Measurements from ENCODE around the gene ADGRE1.

ADGRE1 gene

DNA sequence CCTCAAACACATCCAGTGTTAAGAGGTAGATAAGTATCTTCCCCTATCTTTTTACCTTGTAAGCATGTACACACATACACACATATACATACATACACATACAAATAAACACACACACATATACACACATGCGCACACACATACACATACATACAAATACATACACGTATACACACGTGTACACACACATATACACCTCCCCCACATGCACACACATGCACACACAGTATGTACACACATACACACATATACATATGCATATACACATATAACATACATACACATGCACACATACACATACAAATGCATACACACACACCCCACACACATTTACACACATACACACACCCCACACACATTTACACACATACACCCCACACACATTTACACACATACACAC lies 24.1 kb downstream of the ADGRE1 start:
- TF ChIP-seq ZC3H10 (CRISPR knock-in tag; IDR thresholded peaks at IDR 0.05) (no peak), RARB (CRISPR knock-in tag; IDR thresholded peaks at IDR 0.05) (no peak), ZFP3 (CRISPR knock-in tag; IDR thresholded peaks at IDR 0.05) (no peak), ZFP30 (CRISPR knock-in tag; IDR thresholded peaks at IDR 0.05) (no peak), ISL1 (CRISPR knock-in tag; IDR thresholded peaks at IDR 0.05) (no peak), OSR1 (CRISPR knock-in tag; IDR thresholded peaks at IDR 0.05) (no peak), ZNF8 (CRISPR knock-in tag; IDR thresholded peaks at IDR 0.05) (no peak)
- TF ChIP-seq, protein P1, sequence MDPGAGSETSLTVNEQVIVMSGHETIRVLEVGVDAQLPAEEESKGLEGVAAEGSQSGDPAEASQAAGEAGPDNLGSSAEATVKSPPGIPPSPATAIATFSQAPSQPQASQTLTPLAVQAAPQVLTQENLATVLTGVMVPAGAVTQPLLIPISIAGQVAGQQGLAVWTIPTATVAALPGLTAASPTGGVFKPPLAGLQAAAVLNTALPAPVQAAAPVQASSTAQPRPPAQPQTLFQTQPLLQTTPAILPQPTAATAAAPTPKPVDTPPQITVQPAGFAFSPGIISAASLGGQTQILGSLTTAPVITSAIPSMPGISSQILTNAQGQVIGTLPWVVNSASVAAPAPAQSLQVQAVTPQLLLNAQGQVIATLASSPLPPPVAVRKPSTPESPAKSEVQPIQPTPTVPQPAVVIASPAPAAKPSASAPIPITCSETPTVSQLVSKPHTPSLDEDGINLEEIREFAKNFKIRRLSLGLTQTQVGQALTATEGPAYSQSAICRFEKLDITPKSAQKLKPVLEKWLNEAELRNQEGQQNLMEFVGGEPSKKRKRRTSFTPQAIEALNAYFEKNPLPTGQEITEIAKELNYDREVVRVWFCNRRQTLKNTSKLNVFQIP (CRISPR knock-in tag; IDR thresholded peaks at IDR 0.05; ENCODE audit: borderline replicate concordance, low read depth), result no peak
- ATAC-seq, result no peak

DNA sequence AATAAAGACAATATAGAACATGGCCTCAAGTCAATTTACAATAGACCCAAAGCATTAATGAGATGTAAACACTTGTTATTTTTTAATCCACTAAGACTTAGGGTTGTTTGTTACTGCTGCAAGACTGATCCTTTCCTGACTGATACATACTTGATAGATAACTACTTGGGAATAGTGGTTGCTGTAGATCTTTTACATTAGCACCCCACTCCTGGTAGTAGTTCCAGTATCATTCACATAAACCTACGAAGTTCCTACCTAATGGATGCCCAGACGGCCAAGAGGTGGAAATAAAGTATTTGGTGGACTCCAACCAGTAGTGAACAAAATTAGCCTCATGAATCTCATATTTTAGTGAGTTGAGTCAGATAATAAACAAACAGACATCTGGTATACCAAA lies 26.9 kb downstream of the ADGRE1 start:
- TF ChIP-seq CSDC2 (CRISPR knock-in tag; IDR thresholded peaks at IDR 0.05), result no peak
- TF ChIP-seq, protein P2, sequence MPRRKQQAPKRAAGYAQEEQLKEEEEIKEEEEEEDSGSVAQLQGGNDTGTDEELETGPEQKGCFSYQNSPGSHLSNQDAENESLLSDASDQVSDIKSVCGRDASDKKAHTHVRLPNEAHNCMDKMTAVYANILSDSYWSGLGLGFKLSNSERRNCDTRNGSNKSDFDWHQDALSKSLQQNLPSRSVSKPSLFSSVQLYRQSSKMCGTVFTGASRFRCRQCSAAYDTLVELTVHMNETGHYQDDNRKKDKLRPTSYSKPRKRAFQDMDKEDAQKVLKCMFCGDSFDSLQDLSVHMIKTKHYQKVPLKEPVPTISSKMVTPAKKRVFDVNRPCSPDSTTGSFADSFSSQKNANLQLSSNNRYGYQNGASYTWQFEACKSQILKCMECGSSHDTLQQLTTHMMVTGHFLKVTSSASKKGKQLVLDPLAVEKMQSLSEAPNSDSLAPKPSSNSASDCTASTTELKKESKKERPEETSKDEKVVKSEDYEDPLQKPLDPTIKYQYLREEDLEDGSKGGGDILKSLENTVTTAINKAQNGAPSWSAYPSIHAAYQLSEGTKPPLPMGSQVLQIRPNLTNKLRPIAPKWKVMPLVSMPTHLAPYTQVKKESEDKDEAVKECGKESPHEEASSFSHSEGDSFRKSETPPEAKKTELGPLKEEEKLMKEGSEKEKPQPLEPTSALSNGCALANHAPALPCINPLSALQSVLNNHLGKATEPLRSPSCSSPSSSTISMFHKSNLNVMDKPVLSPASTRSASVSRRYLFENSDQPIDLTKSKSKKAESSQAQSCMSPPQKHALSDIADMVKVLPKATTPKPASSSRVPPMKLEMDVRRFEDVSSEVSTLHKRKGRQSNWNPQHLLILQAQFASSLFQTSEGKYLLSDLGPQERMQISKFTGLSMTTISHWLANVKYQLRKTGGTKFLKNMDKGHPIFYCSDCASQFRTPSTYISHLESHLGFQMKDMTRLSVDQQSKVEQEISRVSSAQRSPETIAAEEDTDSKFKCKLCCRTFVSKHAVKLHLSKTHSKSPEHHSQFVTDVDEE (CRISPR knock-in tag; IDR thresholded peaks at IDR 0.05), result no peak
- TF ChIP-seq, protein P3, sequence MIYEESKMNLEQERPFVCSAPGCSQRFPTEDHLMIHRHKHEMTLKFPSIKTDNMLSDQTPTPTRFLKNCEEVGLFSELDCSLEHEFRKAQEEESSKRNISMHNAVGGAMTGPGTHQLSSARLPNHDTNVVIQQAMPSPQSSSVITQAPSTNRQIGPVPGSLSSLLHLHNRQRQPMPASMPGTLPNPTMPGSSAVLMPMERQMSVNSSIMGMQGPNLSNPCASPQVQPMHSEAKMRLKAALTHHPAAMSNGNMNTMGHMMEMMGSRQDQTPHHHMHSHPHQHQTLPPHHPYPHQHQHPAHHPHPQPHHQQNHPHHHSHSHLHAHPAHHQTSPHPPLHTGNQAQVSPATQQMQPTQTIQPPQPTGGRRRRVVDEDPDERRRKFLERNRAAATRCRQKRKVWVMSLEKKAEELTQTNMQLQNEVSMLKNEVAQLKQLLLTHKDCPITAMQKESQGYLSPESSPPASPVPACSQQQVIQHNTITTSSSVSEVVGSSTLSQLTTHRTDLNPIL (CRISPR knock-in tag; IDR thresholded peaks at IDR 0.05; ENCODE audit: low read depth), result no peak
- TF ChIP-seq, protein P4, sequence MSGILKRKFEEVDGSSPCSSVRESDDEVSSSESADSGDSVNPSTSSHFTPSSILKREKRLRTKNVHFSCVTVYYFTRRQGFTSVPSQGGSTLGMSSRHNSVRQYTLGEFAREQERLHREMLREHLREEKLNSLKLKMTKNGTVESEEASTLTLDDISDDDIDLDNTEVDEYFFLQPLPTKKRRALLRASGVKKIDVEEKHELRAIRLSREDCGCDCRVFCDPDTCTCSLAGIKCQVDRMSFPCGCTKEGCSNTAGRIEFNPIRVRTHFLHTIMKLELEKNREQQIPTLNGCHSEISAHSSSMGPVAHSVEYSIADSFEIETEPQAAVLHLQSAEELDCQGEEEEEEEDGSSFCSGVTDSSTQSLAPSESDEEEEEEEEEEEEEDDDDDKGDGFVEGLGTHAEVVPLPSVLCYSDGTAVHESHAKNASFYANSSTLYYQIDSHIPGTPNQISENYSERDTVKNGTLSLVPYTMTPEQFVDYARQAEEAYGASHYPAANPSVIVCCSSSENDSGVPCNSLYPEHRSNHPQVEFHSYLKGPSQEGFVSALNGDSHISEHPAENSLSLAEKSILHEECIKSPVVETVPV (CRISPR knock-in tag; IDR thresholded peaks at IDR 0.05), result no peak
- TF ChIP-seq BACH2 (CRISPR knock-in tag; IDR thresholded peaks at IDR 0.05; ENCODE audit: borderline replicate concordance), result no peak
- no peak for TF ChIP-seq ESRRG (CRISPR knock-in tag; IDR thresholded peaks at IDR 0.05)
- TF ChIP-seq ZNF8 (CRISPR knock-in tag; IDR thresholded peaks at IDR 0.05), result no peak
- no peak for TF ChIP-seq TCF4 (CRISPR knock-in tag; IDR thresholded peaks at IDR 0.05; ENCODE audit: borderline replicate concordance)
- no peak for TF ChIP-seq SNAI2 (CRISPR knock-in tag; IDR thresholded peaks at IDR 0.05)
- TF ChIP-seq ZNF70 (CRISPR knock-in tag; IDR thresholded peaks at IDR 0.05), result no peak
- ATAC-seq, result no peak

DNA sequence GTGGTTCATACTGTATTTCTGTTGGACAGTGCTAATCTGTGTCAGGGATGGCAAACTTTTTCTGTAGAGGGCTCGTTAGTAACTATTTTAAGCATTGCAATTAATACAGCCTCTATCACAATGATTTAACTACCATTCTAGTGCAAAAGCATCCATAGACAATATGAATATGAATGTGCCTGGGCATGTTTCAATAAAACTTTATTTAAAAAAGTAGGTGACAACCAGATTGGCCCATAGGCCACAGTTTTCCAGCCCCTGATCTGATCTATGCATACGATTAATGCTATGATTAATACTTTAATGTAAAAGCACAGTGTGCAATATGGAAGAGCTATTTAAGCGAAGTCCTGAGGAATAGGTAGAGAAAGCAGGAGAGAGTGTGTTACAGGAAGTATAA lies 29.6 kb downstream of the ADGRE1 start:
- TF ChIP-seq, protein P5, sequence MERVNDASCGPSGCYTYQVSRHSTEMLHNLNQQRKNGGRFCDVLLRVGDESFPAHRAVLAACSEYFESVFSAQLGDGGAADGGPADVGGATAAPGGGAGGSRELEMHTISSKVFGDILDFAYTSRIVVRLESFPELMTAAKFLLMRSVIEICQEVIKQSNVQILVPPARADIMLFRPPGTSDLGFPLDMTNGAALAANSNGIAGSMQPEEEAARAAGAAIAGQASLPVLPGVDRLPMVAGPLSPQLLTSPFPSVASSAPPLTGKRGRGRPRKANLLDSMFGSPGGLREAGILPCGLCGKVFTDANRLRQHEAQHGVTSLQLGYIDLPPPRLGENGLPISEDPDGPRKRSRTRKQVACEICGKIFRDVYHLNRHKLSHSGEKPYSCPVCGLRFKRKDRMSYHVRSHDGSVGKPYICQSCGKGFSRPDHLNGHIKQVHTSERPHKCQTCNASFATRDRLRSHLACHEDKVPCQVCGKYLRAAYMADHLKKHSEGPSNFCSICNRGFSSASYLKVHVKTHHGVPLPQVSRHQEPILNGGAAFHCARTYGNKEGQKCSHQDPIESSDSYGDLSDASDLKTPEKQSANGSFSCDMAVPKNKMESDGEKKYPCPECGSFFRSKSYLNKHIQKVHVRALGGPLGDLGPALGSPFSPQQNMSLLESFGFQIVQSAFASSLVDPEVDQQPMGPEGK (CRISPR knock-in tag; IDR thresholded peaks at IDR 0.05; ENCODE audit: borderline replicate concordance), result no peak
- TF ChIP-seq TOX (CRISPR knock-in tag; IDR thresholded peaks at IDR 0.05; ENCODE audit: borderline replicate concordance) (no peak), ARNTL (CRISPR knock-in tag; IDR thresholded peaks at IDR 0.05; ENCODE audit: borderline replicate concordance, low read depth) (no peak), ZC3H10 (CRISPR knock-in tag; IDR thresholded peaks at IDR 0.05) (no peak), TCF4 (CRISPR knock-in tag; IDR thresholded peaks at IDR 0.05; ENCODE audit: borderline replicate concordance) (no peak), ZFP3 (CRISPR knock-in tag; IDR thresholded peaks at IDR 0.05) (no peak), BACH2 (CRISPR knock-in tag; IDR thresholded peaks at IDR 0.05; ENCODE audit: borderline replicate concordance) (no peak), SNAI2 (CRISPR knock-in tag; IDR thresholded peaks at IDR 0.05) (no peak), RARB (CRISPR knock-in tag; IDR thresholded peaks at IDR 0.05) (no peak), ZFP30 (CRISPR knock-in tag; IDR thresholded peaks at IDR 0.05) (no peak), GLIS3 (CRISPR knock-in tag; IDR thresholded peaks at IDR 0.05) (no peak), ESRRG (CRISPR knock-in tag; IDR thresholded peaks at IDR 0.05) (no peak), OSR1 (CRISPR knock-in tag; IDR thresholded peaks at IDR 0.05) (no peak), CSDC2 (CRISPR knock-in tag; IDR thresholded peaks at IDR 0.05) (no peak), ISL1 (CRISPR knock-in tag; IDR thresholded peaks at IDR 0.05) (no peak), ZNF8 (CRISPR knock-in tag; IDR thresholded peaks at IDR 0.05) (no peak)
- TF ChIP-seq, protein P2 (CRISPR knock-in tag; IDR thresholded peaks at IDR 0.05), result no peak
- TF ChIP-seq, protein P3 (CRISPR knock-in tag; IDR thresholded peaks at IDR 0.05; ENCODE audit: low read depth), result no peak
- TF ChIP-seq, protein P4 (CRISPR knock-in tag; IDR thresholded peaks at IDR 0.05), result no peak
- ATAC-seq, result no peak

All from SK-N-SH treated with all-trans-retinoic acid at 6 μM for 48 hours (cell line).